HG02571 (cell line): ENCODE data around the gene BCDIN3D.

Experiments
- ATAC-seq: cut with Tn5 transposase; IDR thresholded peaks from one replicate; pipeline ENCODE4 v1.9.1; 2021; ENCODE audit warnings: mild to moderate bottlenecking, moderate library complexity; ENCODE audit not compliant: unreplicated experiment

The BCDIN3D gene

DNA sequence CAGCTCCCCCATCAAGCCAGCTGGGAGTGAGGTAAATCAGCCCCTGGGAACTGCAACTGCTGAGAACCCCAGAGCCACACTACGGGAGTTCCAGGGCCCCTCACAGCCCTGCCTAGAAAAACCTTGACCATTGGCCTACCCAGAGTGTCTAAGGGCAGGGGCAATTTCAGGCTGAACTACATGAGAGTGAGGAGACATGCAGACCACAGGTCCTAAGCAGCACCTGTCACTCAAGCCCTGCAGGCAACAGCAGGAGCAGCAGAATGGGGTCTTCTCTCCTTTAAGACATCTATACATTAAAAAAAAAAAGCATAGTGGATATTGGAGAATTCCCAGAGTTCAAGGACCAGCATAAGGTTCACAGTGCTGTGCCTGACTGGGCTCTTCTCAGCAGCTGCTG lies 19.6 kb downstream of the BCDIN3D start:
- no peak for ATAC-seq

DNA sequence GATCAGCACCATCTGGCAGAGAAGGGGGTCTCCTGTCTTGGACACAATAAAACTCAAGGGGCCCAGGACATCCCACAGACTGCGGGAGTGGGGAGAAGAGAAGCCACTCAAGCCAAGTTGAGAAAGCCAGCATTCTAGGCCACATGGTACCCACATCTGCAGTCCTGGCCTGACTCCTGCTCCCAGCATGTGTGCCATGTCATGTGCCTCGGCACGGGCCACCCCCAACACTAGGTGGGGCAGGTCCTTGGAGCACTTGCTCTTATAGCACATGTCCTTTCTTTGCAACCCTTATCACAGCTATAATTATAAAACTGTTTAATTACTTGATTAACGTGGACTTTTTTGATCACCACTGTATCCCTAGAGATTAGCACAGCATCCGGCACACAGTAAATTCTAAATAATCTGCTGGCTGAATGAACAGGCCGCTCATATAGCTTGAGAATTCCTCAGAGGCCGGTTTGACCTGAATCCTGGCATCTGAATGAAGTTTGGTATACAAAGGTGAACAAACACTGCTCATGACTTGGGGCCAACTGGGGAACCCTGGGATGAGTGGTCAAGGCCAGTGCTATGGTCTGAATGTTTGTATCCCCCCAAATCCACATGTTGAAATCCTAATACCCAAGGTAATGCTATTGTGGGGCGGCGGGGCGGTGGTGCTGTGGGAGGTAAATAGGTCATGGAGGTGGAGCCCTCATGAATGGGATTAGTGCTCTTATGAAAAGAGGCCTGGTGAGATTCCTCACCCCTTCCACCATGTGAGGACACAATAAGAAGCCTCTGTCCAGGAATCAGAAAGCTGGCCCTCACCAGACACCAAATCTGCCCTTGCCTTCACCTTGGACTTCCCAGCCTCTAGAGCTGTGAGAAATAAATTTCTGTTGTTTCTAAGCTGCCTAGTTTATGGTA lies 21.3 kb downstream of the BCDIN3D start:
- ATAC-seq: no peak

DNA sequence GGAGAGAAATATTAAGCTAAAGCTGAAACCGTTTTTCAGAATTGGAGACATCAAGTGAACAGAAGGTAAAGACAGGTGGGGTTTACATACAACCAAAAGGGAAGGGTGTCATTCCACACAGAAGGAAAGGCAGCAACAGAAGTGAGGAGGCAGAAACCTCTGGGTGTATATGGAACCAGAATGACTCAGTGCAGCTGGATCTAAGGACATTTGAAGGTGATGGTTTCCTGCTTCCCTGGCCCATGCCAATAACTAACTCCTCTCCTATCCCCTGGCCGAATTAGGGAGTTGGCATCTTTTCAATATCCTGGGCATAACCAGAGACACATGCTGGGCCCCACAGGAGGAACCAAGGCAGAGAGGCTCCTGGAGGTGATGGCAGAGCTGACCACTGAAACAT lies 23.1 kb downstream of the BCDIN3D start:
- ATAC-seq: no peak

DNA sequence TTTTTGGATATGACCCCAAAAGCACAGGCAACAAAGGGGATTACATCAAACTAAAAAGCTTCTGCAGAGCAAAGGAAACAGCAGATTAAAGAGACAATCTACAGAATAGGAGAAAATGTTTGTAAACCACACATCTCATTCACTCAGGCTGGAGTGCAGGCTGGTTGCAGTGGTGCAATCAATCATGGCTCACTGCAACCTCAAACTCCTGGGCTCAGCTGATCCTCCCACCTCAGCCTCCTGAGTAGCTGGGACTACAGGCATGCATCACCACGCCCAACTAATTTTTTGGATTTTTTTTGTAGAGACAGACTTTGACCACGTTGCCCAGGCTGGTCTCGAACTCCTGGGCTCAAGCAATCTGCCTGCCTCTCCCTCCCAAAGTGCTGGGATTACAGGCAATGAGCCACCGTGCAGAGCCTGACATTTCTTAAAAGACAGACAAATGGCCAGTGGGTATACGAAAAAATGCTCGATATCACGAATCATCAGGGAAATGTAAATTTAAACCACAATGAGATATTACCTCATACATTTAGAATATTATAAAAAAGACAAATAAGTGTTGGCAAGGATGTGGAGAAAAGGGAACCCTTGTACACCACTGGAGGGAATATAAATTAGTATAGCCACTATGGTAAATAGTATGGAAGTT lies 24.5 kb downstream of the BCDIN3D start:
- ATAC-seq: no peak

DNA sequence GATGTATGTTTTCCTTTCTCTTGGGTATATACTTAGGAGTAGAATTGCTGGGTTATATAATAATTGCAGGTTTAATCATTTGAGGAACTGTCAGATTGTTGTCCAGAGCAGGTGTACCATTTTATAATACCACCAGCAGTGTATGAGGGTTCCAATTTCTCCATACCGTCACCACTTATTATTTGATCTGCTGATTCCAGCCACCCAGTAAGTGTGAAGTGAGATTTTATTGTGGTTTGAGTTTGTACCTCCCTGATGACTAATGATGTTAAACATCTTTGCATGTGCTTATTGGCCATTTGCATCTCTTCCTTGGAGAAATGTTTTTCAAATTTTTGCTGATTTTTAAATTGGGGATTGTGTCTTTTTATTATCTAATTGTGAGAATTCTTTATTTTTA lies 29.8 kb downstream of the BCDIN3D start:
- no peak for ATAC-seq

DNA sequence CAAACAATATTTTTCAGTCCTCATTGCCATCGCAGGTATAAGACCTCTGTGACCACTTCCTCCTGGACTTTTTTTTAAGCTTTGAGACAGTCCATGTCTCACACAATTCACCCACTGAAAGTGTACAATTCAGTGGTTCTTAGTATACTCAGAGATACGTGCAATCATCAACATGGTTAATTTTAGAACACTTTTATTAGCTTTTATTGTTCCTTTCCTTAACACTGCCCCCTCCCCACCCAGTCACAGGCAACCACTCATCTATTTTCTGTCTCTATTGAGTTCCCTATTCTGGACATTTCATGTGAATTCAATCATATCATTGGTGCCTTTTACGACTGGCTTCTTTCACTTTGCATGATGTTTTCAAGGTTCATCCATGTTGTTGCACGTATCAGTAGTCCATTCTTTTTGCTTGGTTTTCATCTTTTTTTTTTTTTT lies 30.9 kb downstream of the BCDIN3D start:
- ATAC-seq: no peak

DNA sequence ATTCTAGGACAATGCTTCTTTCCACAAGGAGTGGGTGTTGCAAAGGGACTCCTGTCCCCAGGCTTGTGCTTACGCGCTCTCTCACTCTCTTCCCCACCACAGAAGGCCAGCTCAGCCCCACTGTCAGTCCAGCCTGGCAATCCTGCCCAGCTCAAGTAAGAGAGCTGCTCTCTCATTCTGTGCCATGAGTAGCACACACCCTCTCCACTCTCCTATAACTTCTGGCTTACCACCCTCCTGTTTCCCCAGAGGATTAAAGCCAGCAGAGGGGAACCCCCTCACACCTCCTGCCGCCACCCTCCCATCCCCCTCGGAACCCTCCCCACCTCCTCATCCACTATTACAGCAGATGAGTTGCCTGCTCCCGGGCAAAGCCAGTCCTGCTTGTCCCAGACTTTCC lies 31.8 kb downstream of the BCDIN3D start:
- no peak for ATAC-seq

DNA sequence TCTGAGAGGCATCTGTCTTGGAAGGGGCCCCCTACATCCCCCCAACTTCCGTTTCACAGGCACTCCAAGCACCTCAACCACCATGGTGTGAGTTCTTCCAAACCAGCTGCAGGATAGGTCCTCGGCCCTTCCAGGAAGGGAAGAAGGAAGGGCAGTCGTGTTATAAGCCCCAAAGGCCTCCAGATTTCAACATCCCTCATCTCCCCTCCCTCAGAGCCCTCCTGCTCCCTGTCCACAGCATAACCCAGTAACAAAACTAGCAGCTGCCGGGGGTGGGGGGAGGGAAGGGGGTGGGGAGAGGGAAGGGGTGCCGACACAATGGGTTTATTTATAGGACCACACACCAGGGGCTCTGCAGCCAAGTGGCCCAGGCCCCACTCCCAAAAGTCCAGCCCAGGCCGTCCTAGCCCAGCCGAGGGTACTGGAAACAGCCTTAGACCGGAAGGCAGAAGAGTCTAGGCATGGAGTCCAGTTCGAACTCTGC lies 33.0 kb downstream of the BCDIN3D start:
- no peak for ATAC-seq

DNA sequence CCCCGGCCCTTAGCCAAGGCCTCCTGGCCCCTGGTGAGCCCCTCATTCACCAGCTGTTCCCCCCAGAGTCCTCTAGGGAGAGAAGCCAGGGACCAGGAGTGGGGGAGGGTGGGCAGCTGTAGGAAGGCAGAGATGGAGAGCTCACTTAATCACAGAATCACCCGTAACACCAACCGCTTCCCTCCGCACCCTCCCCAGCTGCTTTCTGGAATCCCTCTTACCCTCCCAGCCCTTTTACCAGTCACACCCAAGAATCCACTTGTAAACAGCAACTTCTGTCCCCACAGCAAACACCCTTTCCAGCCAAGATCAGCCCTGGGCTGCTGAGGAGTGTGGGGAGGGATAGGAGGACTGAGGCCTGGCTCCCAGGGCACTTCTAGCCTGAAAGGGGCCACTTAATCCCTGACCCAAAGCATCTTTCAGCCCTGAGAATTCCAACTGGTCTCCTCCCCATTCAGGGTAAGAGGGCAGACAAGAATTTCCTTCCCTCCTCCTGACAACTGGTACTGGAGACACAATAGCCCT lies 33.5 kb downstream of the BCDIN3D start:
- no peak for ATAC-seq

DNA sequence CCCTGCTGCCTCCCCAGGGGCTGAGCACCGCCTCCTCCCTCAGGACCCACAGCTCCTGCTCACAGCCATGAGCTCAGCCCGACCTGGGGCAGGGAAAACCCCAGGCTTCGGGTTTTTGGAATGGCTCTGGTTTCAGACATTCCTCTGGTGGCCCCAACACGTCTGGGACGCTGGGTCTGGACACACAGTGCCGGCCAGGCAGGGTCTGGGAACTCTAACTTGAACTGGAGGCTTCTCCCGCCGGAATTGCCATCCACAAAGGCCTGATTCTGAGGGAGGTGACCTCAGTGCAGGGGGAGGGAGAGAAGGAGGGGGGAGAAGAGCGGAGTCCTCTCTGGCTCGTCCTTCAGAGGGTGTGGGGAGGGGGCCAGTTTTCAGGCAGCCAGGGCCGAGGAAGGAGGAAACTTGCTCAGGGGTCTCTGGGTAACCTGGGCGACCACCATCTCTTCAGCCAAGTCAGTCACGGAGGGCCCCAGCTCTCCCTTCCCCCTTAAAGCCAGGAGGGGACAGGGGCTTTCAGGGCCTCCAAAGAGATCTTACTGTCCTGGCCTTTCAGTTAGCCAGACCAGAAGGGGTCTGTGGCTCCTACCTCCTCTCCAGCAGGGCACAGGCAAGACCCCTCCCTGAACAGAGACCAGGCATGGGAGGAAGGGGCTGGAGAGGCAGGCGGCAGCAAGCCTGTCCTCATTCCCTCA lies 34.1 kb downstream of the BCDIN3D start:
- no peak for ATAC-seq

DNA sequence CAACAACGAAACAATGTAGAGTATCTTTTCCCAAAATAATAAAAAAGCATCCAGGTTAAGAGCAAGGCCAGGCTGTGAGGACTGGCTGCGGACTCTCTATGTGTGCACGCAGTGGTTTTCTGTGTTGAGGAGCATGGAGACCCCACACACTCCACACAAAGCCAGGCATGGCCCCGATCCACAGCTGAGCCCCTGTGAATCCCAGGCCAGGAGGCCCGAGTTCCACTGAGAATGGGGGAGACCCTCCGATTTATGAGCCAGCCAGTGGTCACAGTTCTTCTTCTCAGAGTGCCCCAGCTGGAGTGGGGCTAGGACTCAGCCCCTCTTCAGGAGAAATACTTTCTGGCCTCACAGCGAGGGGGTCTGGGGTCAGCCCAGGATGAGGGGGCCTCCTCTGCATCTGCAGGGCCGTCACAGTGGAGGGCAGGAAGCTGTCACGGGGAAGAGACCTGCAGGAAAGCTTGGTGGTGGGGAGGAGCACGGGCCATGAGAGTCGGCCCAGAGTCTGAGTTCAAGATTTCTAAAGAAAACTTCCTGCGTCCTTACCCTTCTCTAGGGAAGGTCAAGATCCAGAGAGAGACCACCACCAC lies 34.8 kb downstream of the BCDIN3D start:
- ATAC-seq: no peak

DNA sequence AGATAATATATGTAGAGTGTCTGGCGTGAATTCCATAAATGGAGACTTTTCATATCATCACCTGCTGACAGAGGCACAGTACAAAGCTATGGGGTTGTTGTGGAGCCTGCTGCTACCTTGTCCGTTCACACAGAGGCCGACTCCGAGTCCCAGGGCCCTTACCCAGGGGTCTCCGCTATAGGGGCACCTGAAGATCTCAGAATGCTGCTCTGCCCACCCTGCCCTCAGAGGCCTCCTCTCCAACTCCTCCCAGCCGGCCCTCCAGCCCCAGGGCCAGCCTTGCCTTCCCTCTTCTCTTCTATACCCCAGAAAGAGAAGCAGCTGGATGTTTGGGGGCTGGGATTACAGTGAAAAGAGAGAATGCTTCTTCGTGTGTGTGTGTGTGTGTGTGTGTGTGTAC lies 36.0 kb downstream of the BCDIN3D start:
- ATAC-seq: no peak

DNA sequence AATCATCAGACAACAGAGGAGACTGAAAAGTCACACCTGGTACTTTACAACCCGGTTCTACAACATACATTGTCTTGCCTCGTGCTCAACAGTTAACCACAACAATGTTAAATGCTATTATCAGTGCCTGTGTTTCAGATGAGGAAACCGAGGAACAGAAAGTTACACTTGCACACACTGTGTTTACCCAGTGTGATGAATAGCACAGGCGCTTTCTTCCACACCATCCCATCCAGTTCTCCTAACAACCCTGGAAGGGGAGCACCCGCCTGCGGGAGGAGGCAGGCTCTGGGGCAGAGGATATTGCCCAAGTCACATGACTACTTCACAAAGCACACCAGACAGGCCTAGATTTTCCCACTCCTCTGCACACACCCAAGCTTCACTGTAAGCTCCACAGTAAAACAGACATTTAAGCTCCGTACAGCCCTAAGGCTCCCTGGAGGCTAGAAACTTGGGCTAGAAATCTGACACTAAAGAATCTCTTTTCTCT lies 36.5 kb downstream of the BCDIN3D start:
- ATAC-seq: no peak

DNA sequence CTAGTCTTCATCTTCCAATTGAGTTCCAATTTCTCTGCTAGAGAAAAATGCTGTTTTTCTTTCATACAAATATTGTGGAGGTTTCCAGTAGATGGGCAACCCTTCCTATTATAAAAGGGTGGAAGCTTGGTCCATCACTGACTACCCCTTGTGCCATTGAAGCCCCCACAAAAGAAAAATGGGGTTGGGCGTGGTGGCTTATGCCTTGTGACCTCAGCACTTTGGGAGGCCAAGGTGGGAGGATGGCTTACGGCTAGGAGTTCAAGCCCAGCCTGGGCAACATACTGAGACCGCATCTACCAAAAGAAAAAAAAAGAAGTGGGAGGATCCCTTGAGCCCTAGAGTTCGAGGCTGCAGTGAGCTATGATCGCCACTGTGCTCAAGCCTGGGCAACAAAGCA lies 37.5 kb downstream of the BCDIN3D start:
- ATAC-seq: no peak

DNA sequence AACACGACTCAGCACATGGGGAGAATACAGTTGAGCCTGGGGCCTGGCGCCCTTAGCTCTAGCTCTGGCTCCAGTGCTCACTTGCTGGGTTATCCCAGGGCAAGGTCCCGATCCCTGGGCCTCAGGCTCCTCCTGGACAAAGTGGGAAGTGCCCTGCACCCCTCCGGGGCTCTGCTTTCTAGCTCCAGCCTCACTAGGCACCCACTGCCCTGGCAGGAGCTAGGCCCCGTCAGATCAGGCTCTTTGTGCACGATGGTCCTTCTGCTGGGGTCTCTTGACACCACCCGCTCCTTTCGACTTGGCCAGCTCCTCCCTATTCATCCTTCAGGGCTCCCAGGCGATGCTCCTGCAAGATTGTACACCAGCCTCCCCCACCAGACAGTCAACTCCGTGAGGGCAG lies 38.1 kb downstream of the BCDIN3D start:
- ATAC-seq: no peak

DNA sequence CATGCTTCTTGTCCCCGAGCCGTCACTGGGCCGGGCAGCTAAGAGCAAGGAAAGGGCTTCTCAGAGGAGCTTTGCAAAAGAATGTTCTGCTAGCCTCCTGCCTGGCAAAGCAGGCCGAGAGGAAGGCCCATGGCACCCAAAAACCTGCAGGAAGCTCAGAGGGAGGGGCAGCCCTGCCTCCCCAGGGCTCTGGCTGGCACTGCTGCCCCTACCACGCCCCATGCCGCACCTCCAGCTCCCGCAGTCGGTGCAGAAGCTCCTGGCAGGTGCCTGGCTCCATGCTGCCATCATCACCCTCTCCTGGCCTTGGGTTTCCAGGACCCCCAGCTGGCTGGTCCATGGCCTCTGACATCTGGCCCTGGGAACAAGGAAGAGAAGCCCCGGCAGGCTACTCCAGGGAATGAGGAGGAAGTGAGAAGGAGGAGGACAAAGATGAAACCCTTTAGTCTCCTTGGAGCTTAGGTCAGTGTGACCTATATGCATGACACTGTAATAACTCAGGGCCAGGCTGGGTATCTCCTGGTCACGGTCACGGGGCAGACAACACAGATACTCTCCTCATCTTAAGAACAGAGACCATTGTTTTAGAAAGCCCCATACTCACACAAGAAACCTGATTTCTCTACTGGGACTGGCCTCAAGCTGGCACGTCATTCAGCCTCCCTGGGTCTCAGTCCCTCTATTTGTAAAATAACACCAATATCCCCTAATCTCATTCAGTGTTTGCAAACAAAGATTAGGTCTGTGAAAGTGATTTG lies 39.0 kb downstream of the BCDIN3D start:
- no peak for ATAC-seq

DNA sequence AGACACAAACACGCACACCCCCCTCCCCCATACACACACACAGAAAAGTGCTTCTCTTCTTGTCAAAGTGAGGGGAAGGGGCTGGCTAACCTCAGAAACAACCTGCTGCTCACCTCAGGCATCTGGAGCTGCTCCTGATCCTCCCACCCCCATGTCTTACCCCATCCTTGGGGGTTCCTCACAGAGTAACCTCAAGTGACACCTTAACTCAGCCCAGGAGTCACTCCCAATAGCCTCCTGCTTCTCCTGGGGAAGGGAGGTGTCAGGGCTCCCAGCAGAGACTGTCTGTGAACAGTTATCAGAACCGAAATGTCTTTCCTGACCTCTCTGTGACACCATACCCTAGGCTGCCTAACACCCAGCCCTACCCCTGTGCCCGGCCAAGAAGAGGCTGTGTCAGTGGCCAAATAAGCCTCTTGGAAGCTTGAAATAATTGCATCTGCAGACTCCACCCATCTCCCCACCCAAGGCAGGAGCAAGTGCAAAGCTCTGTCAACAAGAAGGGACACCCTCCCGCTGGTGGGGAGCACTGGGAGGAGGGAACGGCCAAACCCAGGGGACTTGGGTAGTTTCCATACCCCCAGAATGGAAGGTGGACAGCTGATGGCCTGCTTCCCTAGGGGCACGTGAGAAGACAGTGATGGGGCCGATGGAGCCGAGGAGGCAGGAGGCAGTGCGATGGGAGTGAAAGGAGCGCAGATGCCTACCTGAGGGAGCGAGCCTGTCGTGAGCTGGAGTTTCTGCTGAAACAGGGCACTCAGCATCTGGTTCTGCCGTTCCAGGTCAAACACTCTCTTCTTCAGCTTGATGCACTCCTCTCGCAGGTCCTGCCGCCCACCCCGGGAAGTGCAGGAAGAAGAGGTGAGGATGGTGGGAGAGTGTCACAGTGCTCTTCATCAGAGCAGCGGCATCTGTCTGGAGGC lies 41.5 kb downstream of the BCDIN3D start:
- no peak for ATAC-seq

DNA sequence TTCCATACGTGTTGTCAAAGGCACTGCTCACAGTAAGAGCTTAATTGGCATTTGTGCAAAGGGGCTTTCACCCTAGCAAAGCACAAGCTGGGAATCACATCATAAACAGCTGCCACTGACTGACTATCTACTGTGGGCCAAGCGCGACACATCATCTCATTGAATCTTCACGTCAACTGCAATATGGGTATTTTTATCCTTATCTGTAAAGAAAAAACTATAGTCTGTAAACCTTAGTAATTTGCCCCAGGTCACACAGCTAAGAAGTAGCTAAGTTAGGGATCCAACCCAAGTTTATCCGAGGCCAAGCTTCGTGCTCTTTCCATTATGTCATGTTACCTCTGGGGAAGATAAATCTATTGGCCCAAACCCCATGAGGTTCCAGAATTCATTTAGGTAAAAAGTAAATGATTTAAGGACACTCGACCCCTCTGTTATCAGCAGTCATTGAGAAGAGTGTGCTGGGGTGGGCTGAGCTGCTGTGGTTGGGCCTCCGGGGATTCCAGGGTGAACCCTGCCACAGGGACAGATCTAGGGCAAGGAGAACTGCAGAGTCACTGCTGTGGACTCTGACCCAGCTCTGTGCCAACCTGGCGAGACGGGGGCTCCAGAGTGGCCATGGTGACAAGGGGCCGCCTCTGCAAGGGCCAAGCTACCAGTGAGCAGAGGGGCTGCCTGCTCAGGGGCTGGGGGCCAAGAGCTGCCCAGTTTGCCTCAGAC lies 42.3 kb downstream of the BCDIN3D start:
- no peak for ATAC-seq
